ENCODE results near the gene IQSEC1. TPM values are rescaled to one million over a fixed set of nuclear protein-coding genes. Genes with fewer than 3 reads are reported as not detected.

IQSEC1 gene
- polyA plus RNA-seq, 4 donors: 1.1 to 24.8 (median 7.8) TPM

DNA sequence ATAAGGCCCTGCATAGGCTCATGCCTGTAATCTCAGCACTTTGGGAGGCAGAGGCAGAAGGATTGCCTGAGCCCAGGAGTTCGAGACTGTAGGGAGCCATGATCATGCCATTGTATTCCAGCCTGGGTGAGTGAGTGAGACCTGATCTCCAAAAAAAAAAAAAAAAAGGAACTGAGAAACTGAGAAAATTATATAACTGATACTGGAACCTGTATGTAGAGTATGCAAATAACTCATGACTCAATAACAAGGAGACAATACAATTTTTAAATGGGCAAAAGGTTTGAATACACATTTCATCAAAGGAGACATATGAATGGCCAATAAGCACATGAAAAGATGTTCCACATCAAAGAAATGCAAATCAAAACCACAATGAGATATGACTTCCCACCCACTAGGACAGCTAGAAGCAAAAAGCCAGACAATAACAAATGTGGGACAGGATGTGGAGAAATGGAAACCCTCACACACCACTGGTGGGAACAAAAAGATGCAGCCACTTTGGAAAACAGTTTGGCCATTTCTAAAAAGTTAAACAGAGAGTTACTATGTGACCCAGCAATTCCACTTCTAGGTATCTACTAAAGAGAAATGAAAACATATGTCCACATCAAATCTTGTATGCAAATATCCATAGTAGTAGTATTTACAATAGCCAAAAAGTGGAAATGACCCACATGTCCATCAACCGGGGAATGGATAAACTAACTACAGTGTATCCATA is 70.7 kb downstream of the IQSEC1 start:
- WGBS, 3 donors: 71 to 75% (median 75%) methylated on average over 2 of the region's 2 CpGs
- H3K36me3 ChIP-seq (ENCODE audit: control insufficient read depth in 3 of 3, insufficient read depth in 2 of 3, low read depth in 1 of 3, low read length in 3 of 3): no peaks in the 10 kb centered on the region
- H3K9me3 ChIP-seq (ENCODE audit: control insufficient read depth in 2 of 2, insufficient read depth in 1 of 2, low read depth in 1 of 2, low read length in 1 of 2): no peaks in the 10 kb centered on the region
- H3K27me3 ChIP-seq (ENCODE audit: control insufficient read depth in 3 of 3, insufficient read depth in 3 of 3, low read length in 3 of 3): no peaks in the 10 kb centered on the region
- FAIRE-seq: no peak
- H3K4me1 ChIP-seq (ENCODE audit: control insufficient read depth in 3 of 3, insufficient read depth in 2 of 3, low read depth in 1 of 3, low read length in 2 of 3): peaks cover 3 to 5% (median 5%) of the 10 kb centered on the region in 3 donors
- H3K27ac ChIP-seq (ENCODE audit: low read depth in 1 of 3, low read length in 2 of 3): peak overlapping the region in 1 of 3 donors; percentile 47
- DNase-seq: no peak
- no peak overlapping the region for H3K4me3 ChIP-seq (ENCODE audit: low read depth in 1 of 3, low read length in 3 of 3)

- Histone ChIP-seq H3K4me1 (ENCODE audit: control insufficient read depth in 3 of 3, insufficient read depth in 2 of 3, low read depth in 1 of 3, low read length in 2 of 3) (peaks cover 3 to 5% (median 5%) of the 10 kb centered on the region in 3 donors), H3K36me3 (ENCODE audit: control insufficient read depth in 3 of 3, insufficient read depth in 2 of 3, low read depth in 1 of 3, low read length in 3 of 3) (no peaks in the 10 kb centered on the region), H3K27me3 (ENCODE audit: control insufficient read depth in 3 of 3, insufficient read depth in 3 of 3, low read length in 3 of 3) (peaks cover 0 to 1% (median 0%) of the 10 kb centered on the region in 3 donors), H3K4me3 (ENCODE audit: low read depth in 1 of 3, low read length in 3 of 3) (no peak overlapping the region), H3K27ac (ENCODE audit: low read depth in 1 of 3, low read length in 2 of 3) (peak overlapping the region in 2 of 3 donors; percentile 22 to 92), H3K9me3 (ENCODE audit: control insufficient read depth in 2 of 2, insufficient read depth in 1 of 2, low read depth in 1 of 2, low read length in 1 of 2) (no peaks in the 10 kb centered on the region)
- DNase-seq (peak; percentile 67 to 72), FAIRE-seq (no peak)
- WGBS, 3 donors: 13 to 43% (median 36%) methylated on average over 14 of the region's 14 CpGs
These were observed 73.8 kb downstream of the IQSEC1 start for GRCh38 chr3:12999147-13000140.

- Histone ChIP-seq H3K27ac (ENCODE audit: low read depth in 1 of 3, low read length in 2 of 3) (peak overlapping the region in 1 of 3 donors; percentile 92), H3K27me3 (ENCODE audit: control insufficient read depth in 3 of 3, insufficient read depth in 3 of 3, low read length in 3 of 3) (peaks cover 0 to 3% (median 0%) of the 10 kb centered on the region in 3 donors), H3K4me1 (ENCODE audit: control insufficient read depth in 3 of 3, insufficient read depth in 2 of 3, low read depth in 1 of 3, low read length in 2 of 3) (peaks cover 0 to 5% (median 5%) of the 10 kb centered on the region in 3 donors), H3K9me3 (ENCODE audit: control insufficient read depth in 2 of 2, insufficient read depth in 1 of 2, low read depth in 1 of 2, low read length in 1 of 2) (no peaks in the 10 kb centered on the region), H3K4me3 (ENCODE audit: low read depth in 1 of 3, low read length in 3 of 3) (no peak overlapping the region), H3K36me3 (ENCODE audit: control insufficient read depth in 3 of 3, insufficient read depth in 2 of 3, low read depth in 1 of 3, low read length in 3 of 3) (no peaks in the 10 kb centered on the region)
- 74 to 80% (median 76%) methylated on average over 4 of the region's 4 CpGs for WGBS, 3 donors
- FAIRE-seq (no peak), DNase-seq (no peak)
These were observed 74.6 kb downstream of the IQSEC1 start for GRCh38 chr3:12998648-12999047.

DNA sequence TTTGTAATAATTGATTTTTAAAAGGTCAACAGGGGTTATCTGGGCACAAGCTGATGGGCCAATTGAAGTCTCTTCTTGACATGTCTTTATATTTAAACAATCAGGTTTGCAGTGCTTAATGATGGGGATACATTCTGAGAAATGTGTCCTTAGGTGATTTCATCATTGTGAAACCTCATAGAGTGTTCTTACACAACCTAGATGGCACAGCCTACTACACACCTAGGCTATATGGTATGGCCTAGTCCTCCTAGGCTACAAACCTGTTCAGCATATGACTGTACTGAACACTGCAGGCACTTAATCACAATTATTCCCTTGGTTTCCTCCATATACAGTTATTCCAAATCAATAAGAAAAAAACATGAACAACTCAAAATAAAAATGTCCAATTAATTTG is 75.8 kb downstream of the IQSEC1 start:
- Histone ChIP-seq H3K27ac (ENCODE audit: low read depth in 1 of 3, low read length in 2 of 3) (no peak overlapping the region), H3K36me3 (ENCODE audit: control insufficient read depth in 3 of 3, insufficient read depth in 2 of 3, low read depth in 1 of 3, low read length in 3 of 3) (no peaks in the 10 kb centered on the region), H3K4me3 (ENCODE audit: low read depth in 1 of 3, low read length in 3 of 3) (no peak overlapping the region), H3K4me1 (ENCODE audit: control insufficient read depth in 3 of 3, insufficient read depth in 2 of 3, low read depth in 1 of 3, low read length in 2 of 3) (peaks cover 5% of the 10 kb centered on the region in 3 donors), H3K27me3 (ENCODE audit: control insufficient read depth in 3 of 3, insufficient read depth in 3 of 3, low read length in 3 of 3) (peaks cover 0 to 8% (median 0%) of the 10 kb centered on the region in 3 donors), H3K9me3 (ENCODE audit: control insufficient read depth in 2 of 2, insufficient read depth in 1 of 2, low read depth in 1 of 2, low read length in 1 of 2) (no peaks in the 10 kb centered on the region)
- no peak for DNase-seq
- no peak for FAIRE-seq

GRCh38 chr3:12996181-12996506 is 77.1 kb downstream of the IQSEC1 start:
- FAIRE-seq (no peak), DNase-seq (no peak)
- Histone ChIP-seq H3K27ac (ENCODE audit: low read depth in 1 of 3, low read length in 2 of 3) (no peak overlapping the region), H3K27me3 (ENCODE audit: control insufficient read depth in 3 of 3, insufficient read depth in 3 of 3, low read length in 3 of 3) (peaks cover 0 to 8% (median 0%) of the 10 kb centered on the region in 3 donors), H3K9me3 (ENCODE audit: control insufficient read depth in 2 of 2, insufficient read depth in 1 of 2, low read depth in 1 of 2, low read length in 1 of 2) (no peaks in the 10 kb centered on the region), H3K36me3 (ENCODE audit: control insufficient read depth in 3 of 3, insufficient read depth in 2 of 3, low read depth in 1 of 3, low read length in 3 of 3) (no peaks in the 10 kb centered on the region), H3K4me1 (ENCODE audit: control insufficient read depth in 3 of 3, insufficient read depth in 2 of 3, low read depth in 1 of 3, low read length in 2 of 3) (peaks cover 5% of the 10 kb centered on the region in 3 donors), H3K4me3 (ENCODE audit: low read depth in 1 of 3, low read length in 3 of 3) (no peak overlapping the region)
- 42 to 56% (median 55%) methylated on average over 2 of the region's 2 CpGs for WGBS, 3 donors

DNA sequence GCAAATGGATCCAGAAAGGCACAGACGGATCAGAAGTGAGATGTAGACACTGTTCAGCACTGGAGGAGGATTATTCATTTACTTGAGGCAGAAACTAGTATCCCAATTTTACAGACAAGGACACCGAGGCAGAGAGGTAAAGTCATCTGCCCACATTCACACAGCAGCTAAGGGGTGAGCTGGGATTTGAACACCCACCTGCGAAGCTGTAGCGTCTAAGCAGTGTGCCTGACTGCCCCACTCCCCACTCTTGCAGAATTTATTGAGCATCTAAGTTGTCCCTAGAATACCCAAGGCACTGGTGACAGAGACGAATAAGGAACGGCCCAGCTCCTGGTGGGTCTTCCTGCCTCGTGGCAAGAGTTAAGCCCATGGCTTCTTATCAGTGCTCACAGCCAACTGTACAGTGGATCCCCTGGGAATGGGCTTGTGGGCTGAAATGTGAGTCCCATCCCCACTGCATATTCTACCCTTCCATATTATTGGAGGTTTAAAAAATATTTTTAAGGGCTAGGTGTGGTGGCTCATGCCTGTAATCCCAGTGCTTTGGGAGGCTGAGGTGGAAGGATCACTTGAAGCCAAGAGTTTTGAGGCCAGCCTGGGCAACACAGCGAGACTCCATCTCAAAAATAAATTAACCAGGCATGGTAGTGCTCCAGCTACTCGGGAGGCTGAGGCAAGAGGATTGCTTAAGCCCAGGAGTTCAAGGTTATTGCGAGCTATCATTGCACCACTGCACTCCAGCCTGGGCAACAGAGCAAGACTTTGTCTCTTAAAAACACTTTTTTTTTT is 77.6 kb downstream of the IQSEC1 start:
- FAIRE-seq (no peak), DNase-seq (no peak)
- H3K4me1 ChIP-seq (ENCODE audit: control insufficient read depth in 3 of 3, insufficient read depth in 2 of 3, low read depth in 1 of 3, low read length in 2 of 3): peaks cover 5% of the 10 kb centered on the region in 3 donors
- 64 to 74% (median 70%) methylated on average over 10 of the region's 10 CpGs for WGBS, 3 donors
- peaks cover 0 to 8% (median 0%) of the 10 kb centered on the region in 3 donors for H3K27me3 ChIP-seq (ENCODE audit: control insufficient read depth in 3 of 3, insufficient read depth in 3 of 3, low read length in 3 of 3)
- no peaks in the 10 kb centered on the region for H3K9me3 ChIP-seq (ENCODE audit: control insufficient read depth in 2 of 2, insufficient read depth in 1 of 2, low read depth in 1 of 2, low read length in 1 of 2)
- no peaks in the 10 kb centered on the region for H3K36me3 ChIP-seq (ENCODE audit: control insufficient read depth in 3 of 3, insufficient read depth in 2 of 3, low read depth in 1 of 3, low read length in 3 of 3)
- peak overlapping the region; percentile 41 to 89 (median 61) for H3K27ac ChIP-seq (ENCODE audit: low read depth in 1 of 3, low read length in 2 of 3)
- H3K4me3 ChIP-seq (ENCODE audit: low read depth in 1 of 3, low read length in 3 of 3): no peak overlapping the region

DNA sequence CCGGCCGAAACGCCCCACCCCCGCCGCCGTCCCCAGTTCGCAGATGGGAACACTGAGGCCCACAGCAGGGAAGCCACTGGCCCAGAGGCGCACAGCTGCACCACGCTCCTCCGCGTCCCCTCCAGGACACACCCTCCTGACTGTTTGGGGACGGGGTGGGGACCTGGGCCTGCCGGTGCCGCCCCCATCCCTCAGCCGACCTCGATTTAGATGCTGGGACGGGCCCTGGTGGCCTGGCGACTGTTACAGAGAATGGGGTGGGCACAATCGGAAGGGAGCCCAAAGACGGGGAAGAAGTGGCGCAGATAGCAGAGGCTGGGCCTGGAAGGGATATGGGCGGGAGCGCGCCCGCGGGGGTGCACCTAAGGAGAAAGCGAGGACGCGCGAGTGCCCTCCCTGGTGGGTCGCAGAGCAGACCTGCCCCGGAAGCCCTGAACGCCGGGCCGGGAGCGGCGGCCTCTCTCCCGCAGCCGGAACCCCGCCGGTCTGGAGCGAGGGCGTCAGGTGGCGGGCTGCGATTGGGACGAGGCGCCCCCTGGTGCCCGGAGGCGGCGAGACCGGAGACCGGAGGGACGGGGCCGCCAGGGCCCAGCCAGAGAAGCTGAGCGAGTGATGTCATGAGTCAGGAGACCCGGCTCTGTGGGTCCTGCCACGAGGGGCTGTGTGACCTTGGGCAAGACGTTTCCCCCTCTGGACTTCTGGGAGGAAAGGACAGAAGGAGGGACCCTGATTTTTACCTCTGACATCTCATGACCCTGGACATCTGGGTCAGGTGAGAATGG is 78.4 kb downstream of the IQSEC1 start:
- Histone ChIP-seq H3K9me3 (ENCODE audit: control insufficient read depth in 2 of 2, insufficient read depth in 1 of 2, low read depth in 1 of 2, low read length in 1 of 2) (no peaks in the 10 kb centered on the region), H3K36me3 (ENCODE audit: control insufficient read depth in 3 of 3, insufficient read depth in 2 of 3, low read depth in 1 of 3, low read length in 3 of 3) (no peaks in the 10 kb centered on the region), H3K4me3 (ENCODE audit: low read depth in 1 of 3, low read length in 3 of 3) (peak overlapping the region; percentile 69 to 86 (median 81)), H3K4me1 (ENCODE audit: control insufficient read depth in 3 of 3, insufficient read depth in 2 of 3, low read depth in 1 of 3, low read length in 2 of 3) (peaks cover 5% of the 10 kb centered on the region in 3 donors), H3K27me3 (ENCODE audit: control insufficient read depth in 3 of 3, insufficient read depth in 3 of 3, low read length in 3 of 3) (peaks cover 0 to 8% (median 0%) of the 10 kb centered on the region in 3 donors), H3K27ac (ENCODE audit: low read depth in 1 of 3, low read length in 2 of 3) (peak overlapping the region; percentile 61 to 89 (median 65))
- peak; percentile 78 to 94 for DNase-seq
- FAIRE-seq: no peak
- WGBS, 3 donors: 0 to 1% (median 1%) methylated on average over 48 to 58 of the region's 58 CpGs

All from small intestine (tissue), 7 donors.